Brain microvascular endothelial cell (primary cell): Measurements from ENCODE around the gene C17orf114.
A peak's percentile ranks its signal among the peaks of the same experiment; 100 is the strongest.

Source experiments
- DNase-seq: peaks from one replicate; pipeline ENCODE4 v3.0.0-alpha.2; 2020
- H3K27ac ChIP-seq: fragments of 250-450 bp; sonication (Bioruptor Pico); 2 replicates; pipeline ENCODE4 v1.5.1; 2020; ENCODE audit warnings: mild to moderate bottlenecking, moderate library complexity
- H3K27me3 ChIP-seq: fragments of 250-450 bp; sonication (Bioruptor Pico); replicated peaks from 2 replicates; pipeline ENCODE4 v1.5.1; 2020; ENCODE audit warnings: mild to moderate bottlenecking
- H3K36me3 ChIP-seq: fragments of 250-450 bp; sonication (Bioruptor Pico); replicated peaks from 2 replicates; pipeline ENCODE4 v1.5.1; 2020; ENCODE audit warnings: mild to moderate bottlenecking
- H3K4me3 ChIP-seq: 2 replicates; pipeline ENCODE4 v1.5.1; 2011; ENCODE audit warnings: low read depth, mild to moderate bottlenecking, control low read depth, low read length, moderate library complexity
- CTCF ChIP-seq: IDR thresholded peaks from 2 replicates; pipeline ENCODE4 v1.5.1; 2011; ENCODE audit warnings: low read depth, mild to moderate bottlenecking, moderate library complexity, low read length, control low read depth, inconsistent platforms; ENCODE audit errors: missing control alignments
- in situ Hi-C: cut with HindIII; loops from 2 replicates; pipeline ENCODE4 v1.10.0; 2017; ENCODE audit warnings: low sequenced_read_pairs, low pct_ligation_motif_present

Gene C17orf114

GRCh38 chr17:4789701-4789950 is 12.5 kb downstream of the C17orf114 start:
- no peak for DNase-seq
- Histone ChIP-seq H3K27ac (peak overlapping the region; percentile 70), H3K36me3 (no peaks in the 10 kb centered on the region), H3K4me3 (peak overlapping the region; percentile 57), H3K27me3 (peaks cover 4% of the 10 kb centered on the region)
- in situ Hi-C loops = no loop called here
- no peak for TF ChIP-seq CTCF

DNA sequence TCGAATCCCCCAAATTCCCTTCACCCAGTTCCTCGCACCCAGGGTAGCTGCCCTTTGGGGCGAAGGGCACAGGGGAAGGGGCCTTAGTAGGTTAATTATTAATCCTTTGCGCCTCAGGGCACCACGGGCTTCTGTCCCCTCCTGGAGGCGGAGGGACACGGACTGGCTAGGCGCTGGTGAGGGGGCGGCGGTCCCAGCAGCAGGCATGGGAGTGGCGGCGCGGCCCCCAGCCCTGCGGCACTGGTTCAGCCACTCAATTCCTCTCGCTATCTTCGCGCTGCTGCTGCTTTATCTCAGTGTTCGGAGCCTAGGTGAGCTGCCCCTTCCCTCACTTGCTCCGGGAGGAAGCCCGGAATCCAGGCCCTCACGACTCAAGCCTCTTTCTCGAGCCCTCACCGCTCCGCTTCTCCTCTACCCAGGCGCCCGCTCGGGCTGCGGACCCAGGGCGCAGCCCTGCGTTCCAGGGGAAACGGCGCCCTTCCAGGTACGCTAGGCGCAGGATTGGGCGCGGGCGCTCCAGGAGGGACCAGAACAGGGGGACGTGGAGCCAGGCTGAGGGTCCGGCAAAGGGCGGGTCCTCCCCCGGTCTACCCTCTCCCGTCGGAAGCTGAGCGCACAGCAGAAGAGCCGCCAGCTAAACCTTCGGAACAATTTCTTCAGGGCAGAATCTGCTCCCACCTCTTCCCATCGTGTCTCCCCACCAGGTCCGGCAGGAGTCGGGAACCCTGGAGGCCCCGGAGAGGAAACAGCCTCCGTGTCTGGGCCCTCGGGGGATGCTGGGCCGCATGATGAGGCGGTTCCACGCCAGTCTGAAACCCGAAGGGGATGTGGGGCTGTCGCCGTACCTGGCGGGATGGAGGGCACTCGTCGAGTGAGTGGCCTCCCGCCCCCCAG is 13.1 kb downstream of the C17orf114 start, which contains the start of gene GLTPD2:
Gene GLTPD2 (plus strand): TSS at position 158 of the 894 bp plus-strand sequence. CDS start 48 bp downstream, at position 206.
- Histone ChIP-seq H3K27ac (peak within 1 kb of the TSS; percentile 70), H3K36me3 (no peaks in the 10 kb centered on the region), H3K27me3 (peaks cover 4% of the 10 kb centered on the region), H3K4me3 (peak within 1 kb of the TSS; percentile 57)
- in situ Hi-C loops = no loop called here
- peak; percentile 1 for TF ChIP-seq CTCF
- no peak for DNase-seq

DNA sequence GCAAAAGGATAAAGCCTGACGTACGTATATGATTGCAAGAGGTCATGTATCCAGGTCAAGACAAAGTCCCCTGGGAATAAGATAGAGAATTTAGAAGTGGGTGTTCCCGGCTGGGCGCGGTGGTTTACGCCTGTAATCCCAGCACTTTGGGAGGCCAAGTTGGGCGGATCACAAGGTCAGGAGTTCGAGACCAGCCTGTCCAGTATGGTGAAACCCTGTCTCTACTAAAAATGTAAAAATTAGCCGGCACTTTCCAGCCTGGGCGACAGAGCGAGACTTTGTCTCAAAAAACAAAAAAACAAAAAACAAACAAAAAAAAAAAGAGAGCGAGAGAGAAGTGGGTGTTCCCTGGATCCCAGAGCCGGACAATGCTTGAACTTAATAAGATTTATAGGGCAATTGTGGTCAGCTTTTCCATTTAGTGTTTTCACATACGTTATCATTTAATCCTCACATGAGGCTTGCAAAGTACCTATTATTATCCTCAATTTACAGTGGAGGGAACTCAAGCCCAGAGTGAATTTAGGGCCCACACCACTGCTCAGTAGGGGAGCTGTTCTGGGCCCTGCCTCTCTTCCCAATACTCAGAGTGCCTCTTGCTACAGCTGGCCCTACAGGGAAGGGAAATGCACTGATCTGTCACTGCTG is 13.8 kb downstream of the C17orf114 start:
- no peaks in the 10 kb centered on the region for H3K36me3 ChIP-seq
- TF ChIP-seq CTCF = no peak
- DNase-seq = no peak
- in situ Hi-C loops = no loop called here
- H3K27ac ChIP-seq = no peak overlapping the region
- peaks cover 4% of the 10 kb centered on the region for H3K27me3 ChIP-seq
- no peak overlapping the region for H3K4me3 ChIP-seq

DNA sequence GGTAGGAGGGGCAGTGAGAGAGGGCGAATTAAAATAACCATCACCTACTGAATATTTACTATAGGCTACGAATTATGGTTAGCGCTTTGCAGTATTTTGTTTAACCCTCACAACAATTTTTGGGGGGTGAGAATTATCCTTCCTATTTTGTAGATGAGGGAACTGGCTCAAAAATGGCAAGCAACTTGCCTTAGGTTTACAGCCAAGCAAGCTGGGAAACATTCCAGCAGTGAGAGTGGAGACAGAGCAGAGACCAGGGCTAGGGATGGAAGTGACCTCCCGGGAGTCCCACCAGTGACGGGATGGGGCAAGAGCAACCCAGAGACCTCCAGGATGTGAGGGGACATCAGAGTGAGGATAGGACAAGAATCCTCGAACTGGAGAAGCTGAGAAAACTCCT is 15.6 kb downstream of the C17orf114 start:
- in situ Hi-C loops = no loop called here
- no peak for TF ChIP-seq CTCF
- DNase-seq = no peak
- Histone ChIP-seq H3K36me3 (no peaks in the 10 kb centered on the region), H3K27ac (no peak overlapping the region), H3K27me3 (peaks cover 6% of the 10 kb centered on the region), H3K4me3 (no peak overlapping the region)

DNA sequence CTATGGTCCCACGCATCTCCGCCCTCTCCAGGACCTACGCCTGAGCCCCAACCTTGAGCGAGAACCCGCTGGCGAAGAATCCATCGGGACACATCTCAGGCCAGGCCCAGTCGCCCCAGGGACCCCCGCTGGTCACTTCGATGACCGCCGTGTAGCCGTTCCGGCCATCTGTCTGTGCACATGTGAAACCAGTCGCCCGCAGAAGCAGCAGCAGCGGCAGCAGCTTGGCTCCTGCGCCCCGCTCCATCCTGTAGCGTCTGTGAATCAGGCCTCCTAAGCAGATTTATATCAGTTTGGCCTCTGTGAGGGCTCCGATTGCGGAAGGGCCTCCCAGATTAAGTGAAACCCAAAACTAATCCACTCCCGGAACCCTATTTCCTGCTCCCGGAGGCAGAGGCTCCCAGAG is 16.0 kb downstream of the C17orf114 start, which contains the start of gene VMO1:
Gene VMO1 (minus strand): TSS at position 259 of the 406 bp plus-strand sequence. CDS start 12 bp downstream, at position 247.
- Histone ChIP-seq H3K4me3 (peak within 1 kb of the TSS; percentile 15), H3K27me3 (peaks cover 6% of the 10 kb centered on the region), H3K27ac (no peak within 1 kb of the TSS), H3K36me3 (no peaks in the 10 kb centered on the region)
- DNase-seq = peak; percentile 7
- TF ChIP-seq CTCF = no peak
- in situ Hi-C loops = no loop called here
